ENCODE results near the gene IFT88. TPM values are rescaled to one million over a fixed set of nuclear protein-coding genes. Genes with fewer than 3 reads are reported as not detected.

Gene IFT88
- total and polyA plus RNA-seq, 2 donors (not counting 1 experiment from before 2014, with no cell fraction given): 9.3 to 17.5 TPM

- Histone ChIP-seq H3K79me2 (ENCODE audit: control insufficient read depth, insufficient read depth, low read length) (no peaks in the 10 kb centered on the region), H2AFZ (ENCODE audit: low read length) (no peak overlapping the region), H3K27ac (ENCODE audit: insufficient read depth, low read length) (no peak overlapping the region), H3K4me2 (ENCODE audit: extremely low read depth, insufficient read depth, low read length) (no peak overlapping the region), H3K9me3 (ENCODE audit: control insufficient read depth, insufficient read depth, low read depth, low read length) (no peaks in the 10 kb centered on the region), H4K20me1 (ENCODE audit: control insufficient read depth, extremely low read depth, insufficient read depth, low read length) (no peaks in the 10 kb centered on the region), H3K4me1 (ENCODE audit: control insufficient read depth, extremely low read depth, insufficient read depth, low read length) (peaks cover 13% of the 10 kb centered on the region), H3K36me3 (ENCODE audit: control insufficient read depth, insufficient read depth, low read length) (no peaks in the 10 kb centered on the region), H3K27me3 (ENCODE audit: control insufficient read depth, insufficient read depth, low read length) (no peaks in the 10 kb centered on the region), H3K4me3 (replicated peaks in 1 of 4; ENCODE audit: control extremely low read depth in 1 of 4, insufficient read depth in 1 of 4, low read depth in 3 of 4, low read length in 4 of 4) (no peak overlapping the region), H3K9ac (ENCODE audit: insufficient read depth, low read length) (no peak overlapping the region)
- DNase-seq (ENCODE audit: low read depth in 2 of 2): no peak
- TF ChIP-seq CTCF (conservative IDR thresholded peaks at IDR 0.05 in 1 of 2, IDR thresholded peaks at IDR 0.05 in 1 of 2; ENCODE audit: low read depth in 1 of 2, low read length in 2 of 2) (no peak), EZH2 (IDR thresholded peaks at IDR 0.05; ENCODE audit: low read length, missing control alignments) (no peak)
Measured at GRCh38 chr13:20717581-20718542, 150.9 kb downstream of the IFT88 start.

- no peak overlapping the region for H3K4me2 ChIP-seq (ENCODE audit: extremely low read depth, insufficient read depth, low read length)
- no peaks in the 10 kb centered on the region for H4K20me1 ChIP-seq (ENCODE audit: control insufficient read depth, extremely low read depth, insufficient read depth, low read length)
- H3K9ac ChIP-seq (ENCODE audit: insufficient read depth, low read length): no peak overlapping the region
- no peak overlapping the region for H3K27ac ChIP-seq (ENCODE audit: insufficient read depth, low read length)
- no peak overlapping the region for H2AFZ ChIP-seq (ENCODE audit: low read length)
- H3K27me3 ChIP-seq (ENCODE audit: control insufficient read depth, insufficient read depth, low read length): no peaks in the 10 kb centered on the region
- H3K36me3 ChIP-seq (ENCODE audit: control insufficient read depth, insufficient read depth, low read length): no peaks in the 10 kb centered on the region
- H3K4me1 ChIP-seq (ENCODE audit: control insufficient read depth, extremely low read depth, insufficient read depth, low read length): peaks cover 7% of the 10 kb centered on the region
- no peak for DNase-seq (ENCODE audit: low read depth in 2 of 2)
- H3K4me3 ChIP-seq (replicated peaks in 1 of 4; ENCODE audit: control extremely low read depth in 1 of 4, insufficient read depth in 1 of 4, low read depth in 3 of 4, low read length in 4 of 4): no peak overlapping the region
- H3K79me2 ChIP-seq (ENCODE audit: control insufficient read depth, insufficient read depth, low read length): no peaks in the 10 kb centered on the region
- H3K9me3 ChIP-seq (ENCODE audit: control insufficient read depth, insufficient read depth, low read depth, low read length): no peaks in the 10 kb centered on the region
- no peak for TF ChIP-seq CTCF (conservative IDR thresholded peaks at IDR 0.05 in 1 of 2, IDR thresholded peaks at IDR 0.05 in 1 of 2; ENCODE audit: low read depth in 1 of 2, low read length in 2 of 2)
- no peak for TF ChIP-seq EZH2 (IDR thresholded peaks at IDR 0.05; ENCODE audit: low read length, missing control alignments)
Measured at GRCh38 chr13:20718958-20719566, 152.1 kb downstream of the IFT88 start.

GRCh38 chr13:20719783-20720182 lies 152.8 kb downstream of the IFT88 start:
- Histone ChIP-seq H4K20me1 (ENCODE audit: control insufficient read depth, extremely low read depth, insufficient read depth, low read length) (no peaks in the 10 kb centered on the region), H3K9ac (ENCODE audit: insufficient read depth, low read length) (no peak overlapping the region), H3K79me2 (ENCODE audit: control insufficient read depth, insufficient read depth, low read length) (no peaks in the 10 kb centered on the region), H3K9me3 (ENCODE audit: control insufficient read depth, insufficient read depth, low read depth, low read length) (no peaks in the 10 kb centered on the region), H3K27ac (ENCODE audit: insufficient read depth, low read length) (no peak overlapping the region), H2AFZ (ENCODE audit: low read length) (no peak overlapping the region), H3K4me2 (ENCODE audit: extremely low read depth, insufficient read depth, low read length) (no peak overlapping the region), H3K4me1 (ENCODE audit: control insufficient read depth, extremely low read depth, insufficient read depth, low read length) (peaks cover 3% of the 10 kb centered on the region), H3K4me3 (replicated peaks in 1 of 4; ENCODE audit: control extremely low read depth in 1 of 4, insufficient read depth in 1 of 4, low read depth in 3 of 4, low read length in 4 of 4) (no peak overlapping the region), H3K27me3 (ENCODE audit: control insufficient read depth, insufficient read depth, low read length) (no peaks in the 10 kb centered on the region), H3K36me3 (ENCODE audit: control insufficient read depth, insufficient read depth, low read length) (no peaks in the 10 kb centered on the region)
- TF ChIP-seq EZH2 (IDR thresholded peaks at IDR 0.05; ENCODE audit: low read length, missing control alignments) (no peak), CTCF (conservative IDR thresholded peaks at IDR 0.05 in 1 of 2, IDR thresholded peaks at IDR 0.05 in 1 of 2; ENCODE audit: low read depth in 1 of 2, low read length in 2 of 2) (no peak)
- DNase-seq (ENCODE audit: low read depth in 2 of 2): no peak

Data from fibroblast of lung (primary cell).